ENCODE data around the gene ZBTB20.

DNA sequence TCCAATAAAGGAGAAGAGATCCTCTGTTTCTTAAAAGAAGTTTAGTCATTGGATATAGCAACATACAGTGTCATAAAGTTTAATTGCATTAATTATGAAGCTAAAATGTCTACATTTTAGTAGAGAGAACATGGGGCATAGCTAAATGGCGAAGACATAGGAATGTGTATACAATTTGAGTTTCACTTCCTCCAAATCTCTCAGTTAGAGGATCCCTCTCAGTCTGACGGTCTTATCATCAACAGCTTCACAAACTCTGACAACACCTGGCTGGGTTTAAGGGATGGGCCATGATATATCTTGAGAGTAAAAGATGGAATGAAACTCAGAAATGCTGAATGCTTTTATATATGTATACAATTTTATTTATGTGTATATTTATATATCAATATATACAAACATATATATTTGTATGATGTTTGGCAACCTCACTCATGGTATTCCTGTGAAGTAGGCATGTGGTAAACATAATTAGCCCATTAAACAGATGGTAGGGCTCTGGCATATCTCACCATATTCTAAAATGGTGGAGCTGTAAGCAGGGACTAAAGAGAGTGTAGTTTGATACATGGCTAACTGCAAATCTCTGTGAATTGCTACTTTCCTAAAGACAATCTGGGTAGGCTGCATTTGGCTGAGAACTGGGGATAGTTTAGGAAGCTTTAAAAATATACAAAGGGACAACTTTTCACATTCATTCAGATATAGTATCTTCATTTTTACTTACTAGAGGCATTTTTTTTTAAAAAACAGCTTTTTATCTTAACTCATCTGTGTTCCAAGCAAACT lies 741.7 kb downstream of the ZBTB20 start:
- TF ChIP-seq POLR2A (IDR thresholded peaks at IDR 0.05) (no peak), CTCF (IDR thresholded peaks at IDR 0.05) (no peak), EP300 (IDR thresholded peaks at IDR 0.05) (no peak)
